Activated T-helper 17 cell treated with anti-CD3 and anti-CD28 coated beads, Interleukin-2, amount 50 U/mL, for 72 hours (primary cell): ENCODE results near the gene TIA1. TPM values are rescaled to one million over a fixed set of nuclear protein-coding genes. Genes with fewer than 3 reads are reported as not detected.
"Not testable (repeated sequence)": the region's sequence is repeated elsewhere in the genome, so short reads cannot be mapped to it uniquely, and the experiment has no call there.

Experiments used
- ATAC-seq: fragments of 150-1000 bp; cut with Tn5 transposase; replicated peaks from 2 replicates; pipeline ENCODE4 v1.10.0; 2021; ENCODE audit warnings: mild to moderate bottlenecking, moderate library complexity
- H3K27ac Mint-ChIP-seq: one replicate; pipeline ENCODE4 v1.8.0; 2022; ENCODE audit warnings: mixed read lengths
- H3K27me3 Mint-ChIP-seq: one replicate; pipeline ENCODE4 v1.8.0; 2022; ENCODE audit warnings: mixed read lengths
- H3K36me3 Mint-ChIP-seq: one replicate; pipeline ENCODE4 v1.8.0; 2022; ENCODE audit warnings: low read depth, mild to moderate bottlenecking, mixed read lengths
- H3K4me1 Mint-ChIP-seq: one replicate; pipeline ENCODE4 v1.8.0; 2022; ENCODE audit warnings: mixed read lengths
- H3K4me3 Mint-ChIP-seq: one replicate; pipeline ENCODE4 v1.8.0; 2022; ENCODE audit warnings: mild to moderate bottlenecking, mixed read lengths
- H3K9me3 Mint-ChIP-seq: one replicate; pipeline ENCODE4 v1.8.0; 2022; ENCODE audit warnings: mixed read lengths
- total RNA-seq, 2 donors: library from RNA; stranded (reverse); gene quantifications; one replicate each; pipeline ENCODE4 v1.2.3, GENCODE V29; 2022

Gene TIA1
- total RNA-seq, 2 donors from 2014 or later = 88.2 to 95.6 TPM

DNA sequence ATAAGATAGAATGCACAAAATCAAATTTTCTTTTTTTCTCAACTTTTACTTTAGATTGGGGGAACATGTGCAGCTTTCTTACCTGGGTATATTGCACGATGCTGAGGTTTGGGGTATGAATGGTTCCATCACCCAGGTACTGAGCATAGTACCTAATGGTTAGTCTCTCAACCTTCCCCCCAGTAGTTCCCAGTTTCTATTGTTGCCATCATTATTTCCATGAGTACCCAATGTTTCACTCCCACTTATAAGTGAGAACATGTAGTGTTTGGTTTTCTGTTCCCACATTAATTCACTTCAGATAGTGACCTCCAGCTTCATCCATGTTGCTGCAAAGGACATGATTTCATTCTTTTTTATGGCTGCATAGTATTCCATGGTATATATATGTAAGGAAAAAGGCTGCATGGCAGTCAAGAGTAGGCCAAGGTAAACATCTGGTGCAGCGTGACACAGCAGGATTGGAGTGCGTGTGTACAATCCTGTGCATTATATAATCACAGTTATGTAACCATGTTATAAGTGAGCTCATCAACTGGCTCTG lies 47.1 kb downstream of the TIA1 start:
- Mint-ChIP-seq H3K4me1 (no peaks in the 10 kb centered on the region), H3K36me3 (no peaks in the 10 kb centered on the region), H3K4me3 (no peak overlapping the region), H3K27me3 (no peaks in the 10 kb centered on the region), H3K9me3 (no peaks in the 10 kb centered on the region), H3K27ac (no peak overlapping the region)
- ATAC-seq = no peak

GRCh38 chr2:70199320-70199864 lies 49.0 kb downstream of the TIA1 start:
- no peak overlapping the region for H3K4me3 Mint-ChIP-seq
- ATAC-seq = no peak
- no peaks in the 10 kb centered on the region for H3K36me3 Mint-ChIP-seq
- no peaks in the 10 kb centered on the region for H3K4me1 Mint-ChIP-seq
- no peak overlapping the region for H3K27ac Mint-ChIP-seq
- H3K9me3 Mint-ChIP-seq = no peaks in the 10 kb centered on the region
- H3K27me3 Mint-ChIP-seq = no peaks in the 10 kb centered on the region

DNA sequence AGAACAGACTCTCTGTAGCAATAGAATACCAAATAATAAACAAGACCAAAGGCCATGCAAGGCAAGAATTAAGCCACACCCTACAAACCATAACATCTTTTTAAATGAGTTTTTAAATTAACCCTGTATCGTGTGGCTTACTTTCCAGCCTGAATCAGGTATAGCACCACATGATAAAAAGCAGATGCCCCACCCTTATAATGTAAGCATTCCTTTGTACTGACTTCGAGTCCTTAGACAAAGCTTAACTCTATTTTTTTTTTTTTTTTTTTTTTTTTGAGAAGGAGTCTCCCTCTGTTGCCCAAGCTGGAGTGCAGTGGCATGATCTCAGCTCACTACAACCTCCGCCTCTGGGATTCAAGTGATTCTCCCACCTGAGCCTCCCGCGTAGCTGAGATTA lies 55.9 kb downstream of the TIA1 start:
- Mint-ChIP-seq H3K4me1 (peaks cover 15% of the 10 kb centered on the region), H3K27me3 (no peaks in the 10 kb centered on the region), H3K27ac (no peak overlapping the region), H3K36me3 (peaks cover 25% of the 10 kb centered on the region), H3K4me3 (no peak overlapping the region), H3K9me3 (no peaks in the 10 kb centered on the region)
- no peak for ATAC-seq

DNA sequence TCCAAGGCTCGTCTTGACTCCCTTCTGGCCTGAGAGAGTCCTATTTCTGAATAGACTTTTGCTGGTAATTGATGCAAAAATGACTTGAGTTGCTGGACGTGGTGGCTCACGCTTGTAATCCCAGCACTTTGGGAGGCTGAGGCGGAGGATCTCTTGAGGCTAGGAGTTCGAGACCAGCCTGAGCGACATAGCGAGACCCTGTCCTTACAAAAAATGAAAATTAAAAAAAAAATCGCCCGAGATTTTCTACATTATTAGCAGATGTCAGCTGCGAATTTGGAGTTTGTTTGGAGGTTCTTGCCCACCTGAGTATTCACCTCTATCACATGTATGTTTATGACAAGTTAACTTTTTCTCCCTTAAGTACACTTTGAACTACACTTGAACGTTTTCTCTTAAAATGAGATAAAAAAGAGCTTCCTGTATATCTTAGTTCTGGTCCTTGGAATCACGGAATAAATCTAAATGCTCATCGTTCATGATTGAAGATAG lies 57.1 kb downstream of the TIA1 start:
- no peak for ATAC-seq
- Mint-ChIP-seq H3K9me3 (no peaks in the 10 kb centered on the region), H3K36me3 (peaks cover 25% of the 10 kb centered on the region), H3K27me3 (no peaks in the 10 kb centered on the region), H3K27ac (peak overlapping the region; percentile 99), H3K4me3 (peak overlapping the region; percentile 98), H3K4me1 (peaks cover 15% of the 10 kb centered on the region)

GRCh38 chr2:70190418-70191243 lies 57.8 kb downstream of the TIA1 start, which contains the start of gene C2orf42:
Gene C2orf42, minus strand, starts transcription at chr2:70191019. Its CDS starts 9,034 bp downstream, at chr2:70181985.
- Mint-ChIP-seq H3K4me1 (peaks cover 15% of the 10 kb centered on the region), H3K27ac (peak within 1 kb of the TSS; percentile 99), H3K36me3 (peaks cover 25% of the 10 kb centered on the region), H3K4me3 (peak within 1 kb of the TSS; percentile 98), H3K27me3 (no peaks in the 10 kb centered on the region), H3K9me3 (no peaks in the 10 kb centered on the region)
- ATAC-seq = peak; percentile 85

DNA sequence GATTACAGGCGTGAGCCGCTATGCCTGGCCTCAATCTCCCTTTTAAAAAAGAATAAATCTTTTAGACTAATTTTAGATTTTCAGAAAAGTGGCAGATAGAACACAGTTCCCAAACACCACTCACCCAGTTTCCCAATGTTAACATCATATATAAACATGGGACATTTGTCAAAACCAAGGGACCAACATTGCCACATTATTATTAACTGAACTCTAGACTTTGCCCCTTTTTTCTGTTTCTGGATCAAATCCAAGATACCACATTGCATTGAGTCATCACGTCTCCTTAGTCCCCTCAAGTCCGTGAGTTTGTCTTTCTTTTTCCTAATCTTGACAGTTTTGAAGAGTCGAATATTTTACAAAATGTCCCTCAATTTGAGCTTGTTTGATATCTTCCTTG lies 60.0 kb downstream of the TIA1 start:
- Mint-ChIP-seq H3K4me3 (peak overlapping the region; percentile 98), H3K36me3 (peaks cover 25% of the 10 kb centered on the region), H3K4me1 (peaks cover 15% of the 10 kb centered on the region), H3K9me3 (no peaks in the 10 kb centered on the region), H3K27ac (peak overlapping the region; percentile 99), H3K27me3 (no peaks in the 10 kb centered on the region)
- no peak for ATAC-seq

- H3K4me3 Mint-ChIP-seq, ATAC-seq, H3K27me3 Mint-ChIP-seq, H3K9me3 Mint-ChIP-seq, H3K27ac Mint-ChIP-seq: not testable (repeated sequence)
- Mint-ChIP-seq H3K4me1 (peaks cover 15% of the 10 kb centered on the region), H3K36me3 (peaks cover 34% of the 10 kb centered on the region)
These were observed 61.3 kb downstream of the TIA1 start for GRCh38 chr2:70187170-70187569.

DNA sequence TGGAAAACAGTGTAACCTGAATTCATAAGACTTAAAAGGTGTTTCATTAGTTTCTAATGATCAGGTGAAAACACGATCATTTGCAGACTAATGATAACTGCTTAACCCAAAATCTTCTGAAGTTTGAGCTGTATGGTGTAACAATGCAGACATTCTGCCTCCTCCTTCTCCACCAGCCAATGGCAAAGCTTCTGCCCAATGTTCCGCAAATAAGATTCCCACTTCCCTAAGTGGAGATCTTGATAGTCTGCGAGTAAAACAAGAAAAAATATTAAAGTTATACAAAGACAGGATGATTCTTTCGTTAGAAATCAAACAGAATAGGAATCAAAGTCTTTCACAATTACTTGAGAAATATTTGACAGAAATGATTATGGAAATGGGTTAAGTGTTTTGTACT lies 65.7 kb downstream of the TIA1 start:
- ATAC-seq = no peak
- Mint-ChIP-seq H3K4me1 (no peaks in the 10 kb centered on the region), H3K4me3 (no peak overlapping the region), H3K27ac (peak overlapping the region; percentile 38), H3K27me3 (no peaks in the 10 kb centered on the region), H3K9me3 (no peaks in the 10 kb centered on the region), H3K36me3 (peaks cover 52% of the 10 kb centered on the region)

DNA sequence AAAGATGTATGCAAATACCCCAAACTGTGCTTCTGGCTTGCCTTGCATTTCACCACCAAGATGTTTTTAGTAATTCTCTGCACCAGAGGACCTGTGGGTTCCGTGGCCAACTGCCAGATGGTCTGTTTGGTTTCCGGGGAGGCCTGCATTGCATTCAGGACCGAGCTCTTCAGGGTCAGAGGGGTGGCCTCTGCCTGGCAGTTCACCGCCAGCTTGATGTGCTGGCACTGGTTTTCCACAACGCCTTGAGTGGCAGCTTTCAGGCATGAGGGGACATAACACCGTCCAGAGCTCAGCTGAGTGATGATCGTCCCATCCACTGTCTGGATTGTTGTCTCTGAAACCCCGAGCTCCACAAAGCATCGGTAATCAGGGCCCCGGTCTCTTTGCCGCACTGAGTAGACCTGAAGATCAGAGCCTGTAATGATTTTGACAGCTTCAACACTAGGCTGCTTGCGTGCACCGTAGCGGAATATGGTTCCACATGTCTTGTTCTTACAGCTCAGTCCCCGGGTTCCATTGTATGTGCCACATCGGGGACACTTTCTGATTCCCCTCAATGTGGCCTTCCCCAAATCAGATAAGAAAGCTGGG lies 67.0 kb downstream of the TIA1 start:
- Mint-ChIP-seq H3K27ac (no peak overlapping the region), H3K4me3 (no peak overlapping the region), H3K27me3 (no peaks in the 10 kb centered on the region), H3K36me3 (peaks cover 64% of the 10 kb centered on the region), H3K4me1 (no peaks in the 10 kb centered on the region), H3K9me3 (no peaks in the 10 kb centered on the region)
- ATAC-seq = no peak

DNA sequence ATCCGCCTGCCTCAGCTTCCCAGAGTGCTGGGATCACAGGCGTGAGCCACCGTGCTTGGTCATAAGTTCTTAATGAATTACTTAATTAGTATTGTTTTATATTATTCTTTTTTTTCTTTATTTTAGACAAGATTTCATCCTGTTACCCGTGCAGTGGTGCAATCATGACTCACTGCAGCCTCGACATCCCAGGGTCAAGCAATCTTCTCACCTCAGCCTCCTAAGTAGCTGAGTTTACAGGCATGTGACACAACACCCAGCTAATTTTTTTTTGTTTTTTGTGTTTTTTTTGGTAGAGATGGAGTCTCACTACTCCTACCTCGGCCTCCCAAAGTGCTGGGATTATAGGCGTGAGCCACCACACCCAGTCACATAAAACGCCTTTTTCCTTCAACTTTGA lies 74.9 kb downstream of the TIA1 start:
- no peak for ATAC-seq

DNA sequence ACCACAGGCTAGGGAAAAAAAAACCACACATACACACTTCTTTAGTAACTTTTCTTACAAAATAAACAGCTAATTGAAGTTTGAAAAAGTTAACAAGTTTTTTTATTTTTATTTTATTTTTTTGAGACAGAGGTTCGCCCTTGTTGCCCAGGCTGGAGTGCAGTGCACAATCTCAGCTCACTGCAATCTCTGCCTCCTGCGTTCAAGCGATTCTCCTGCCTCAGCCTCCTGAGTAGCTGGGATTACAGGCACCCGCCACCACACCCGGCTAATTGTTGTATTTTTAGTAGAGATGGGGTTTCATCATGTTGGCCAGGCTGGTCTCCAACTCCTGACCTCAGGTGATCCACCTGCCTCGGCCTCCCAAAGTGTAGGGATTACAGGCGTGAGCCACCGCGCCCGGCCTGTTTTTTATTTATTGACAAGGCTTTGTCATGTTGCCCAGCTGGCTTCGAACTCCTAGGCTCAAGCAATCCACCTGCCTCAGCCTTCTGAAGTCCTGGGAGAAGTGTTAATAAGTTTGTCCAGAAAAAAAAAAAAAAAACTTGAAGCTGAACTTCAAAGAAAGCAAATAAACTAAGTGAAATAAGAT lies 78.7 kb downstream of the TIA1 start:
- not testable (repeated sequence) for H3K9me3 Mint-ChIP-seq, H3K4me1 Mint-ChIP-seq, ATAC-seq, H3K27me3 Mint-ChIP-seq, H3K4me3 Mint-ChIP-seq, H3K27ac Mint-ChIP-seq
- H3K36me3 Mint-ChIP-seq = peaks cover 98% of the 10 kb centered on the region

More for the DNA sequence above, 74.9 kb downstream of the TIA1 start:
- H3K4me1 Mint-ChIP-seq = no peaks in the 10 kb centered on the region
- no peaks in the 10 kb centered on the region for H3K27me3 Mint-ChIP-seq
- H3K27ac Mint-ChIP-seq = no peak overlapping the region
- peaks cover 97% of the 10 kb centered on the region for H3K36me3 Mint-ChIP-seq
- no peaks in the 10 kb centered on the region for H3K9me3 Mint-ChIP-seq
- no peak overlapping the region for H3K4me3 Mint-ChIP-seq

DNA sequence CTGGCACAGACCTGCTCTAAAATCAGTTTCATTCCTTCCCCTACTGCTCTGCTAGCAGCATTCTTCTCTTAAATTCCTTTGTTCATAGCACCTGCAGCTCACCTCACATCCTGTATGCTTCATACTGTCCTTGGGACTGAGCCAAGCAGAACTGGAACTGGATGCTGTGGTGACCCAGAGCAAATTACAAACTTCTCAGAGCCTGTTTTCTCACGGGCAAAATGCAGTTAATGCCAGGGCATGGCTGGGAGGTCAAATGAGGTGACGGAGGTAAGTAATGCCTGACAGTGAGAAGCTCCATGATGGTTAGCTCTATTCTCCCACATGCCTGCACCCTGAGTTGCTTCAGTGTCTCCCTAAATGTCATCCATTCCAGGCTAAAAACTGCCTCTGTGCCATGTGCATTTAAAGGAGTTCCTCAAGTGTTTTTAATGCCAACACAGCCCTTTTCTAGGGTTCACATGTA lies 87.3 kb downstream of the TIA1 start:
- Mint-ChIP-seq H3K9me3 (no peaks in the 10 kb centered on the region), H3K27me3 (no peaks in the 10 kb centered on the region), H3K36me3 (peaks cover 56% of the 10 kb centered on the region), H3K4me1 (no peaks in the 10 kb centered on the region), H3K27ac (peak overlapping the region; percentile 25), H3K4me3 (no peak overlapping the region)
- no peak for ATAC-seq

DNA sequence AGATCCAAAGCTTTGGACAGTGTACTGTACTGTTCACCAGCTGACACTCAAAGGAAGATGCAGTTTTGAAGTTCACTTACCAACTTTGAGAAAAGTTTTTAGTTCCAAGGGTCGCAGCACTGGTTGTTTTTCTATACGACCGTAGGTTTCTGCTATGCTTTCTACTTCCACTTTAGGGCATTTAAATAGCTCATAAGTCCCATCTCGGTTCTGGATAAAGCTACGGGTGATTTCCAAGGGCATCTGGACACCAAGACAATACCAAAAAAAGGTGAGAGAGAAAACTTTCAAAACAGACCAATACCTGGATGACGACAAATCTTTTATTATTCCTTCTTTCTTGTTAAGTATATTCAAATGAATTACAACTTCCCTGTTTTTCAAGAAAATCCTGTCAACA lies 87.9 kb downstream of the TIA1 start:
- no peaks in the 10 kb centered on the region for H3K4me1 Mint-ChIP-seq
- H3K4me3 Mint-ChIP-seq = no peak overlapping the region
- H3K27ac Mint-ChIP-seq = peak overlapping the region; percentile 25
- H3K27me3 Mint-ChIP-seq = no peaks in the 10 kb centered on the region
- peaks cover 56% of the 10 kb centered on the region for H3K36me3 Mint-ChIP-seq
- ATAC-seq = no peak
- no peaks in the 10 kb centered on the region for H3K9me3 Mint-ChIP-seq
